ENCODE measurements around the gene OR1E1.

- TF ChIP-seq GATA3 (IDR thresholded peaks at IDR 0.05; ENCODE audit: low read depth, low read length) (no peak), GATA2 (IDR thresholded peaks at IDR 0.05; ENCODE audit: low read depth, low read length) (no peak)
Observed at GRCh38 chr17:3378321-3378720, 19.9 kb downstream of the OR1E1 start.

All from SH-SY5Y (cell line).